GM18519 (cell line): ENCODE data around the gene AAR2.

Source experiments
- ATAC-seq: cut with Tn5 transposase; IDR thresholded peaks from one replicate; pipeline ENCODE4 v1.9.1; 2021; ENCODE audit warnings: mild to moderate bottlenecking, moderate library complexity; ENCODE audit not compliant: unreplicated experiment, low FRiP score

AAR2 gene

GRCh38 chr20:36217226-36217625 lies 19.1 kb upstream of the AAR2 start:
- no peak for ATAC-seq

GRCh38 chr20:36218380-36219064 lies 17.8 kb upstream of the AAR2 start:
- no peak for ATAC-seq

GRCh38 chr20:36219671-36220220 lies 16.5 kb upstream of the AAR2 start:
- ATAC-seq, result no peak

- ATAC-seq, result no peak
Measured at GRCh38 chr20:36225666-36226065, 10.6 kb upstream of the AAR2 start.

- no peak for ATAC-seq
Measured at GRCh38 chr20:36228770-36229169, 7.5 kb upstream of the AAR2 start.

GRCh38 chr20:36230019-36230418 lies 6.3 kb upstream of the AAR2 start:
- ATAC-seq, result no peak

- ATAC-seq, result no peak
Measured at GRCh38 chr20:36231331-36231730, 4.9 kb upstream of the AAR2 start.

GRCh38 chr20:36234771-36235320 lies 1.4 kb upstream of the AAR2 start:
- no peak for ATAC-seq

GRCh38 chr20:36236786-36237121 lies 476 bp downstream of the AAR2 start:
- ATAC-seq, result no peak

- no peak for ATAC-seq
Measured at GRCh38 chr20:36237477-36237876, 1.2 kb downstream of the AAR2 start.

GRCh38 chr20:36238153-36238552 lies 1.9 kb downstream of the AAR2 start:
- no peak for ATAC-seq

GRCh38 chr20:36238760-36239159 lies 2.5 kb downstream of the AAR2 start:
- ATAC-seq, result no peak

- ATAC-seq, result no peak
Measured at GRCh38 chr20:36240076-36240475, 3.8 kb downstream of the AAR2 start.

GRCh38 chr20:36241678-36242077 lies 5.4 kb downstream of the AAR2 start:
- no peak for ATAC-seq

GRCh38 chr20:36243726-36244125 lies 7.4 kb downstream of the AAR2 start:
- no peak for ATAC-seq

- no peak for ATAC-seq
Measured at GRCh38 chr20:36246401-36246800, 10.1 kb downstream of the AAR2 start.

GRCh38 chr20:36248836-36249235 lies 12.6 kb downstream of the AAR2 start:
- ATAC-seq, result no peak

- ATAC-seq, result no peak
Measured at GRCh38 chr20:36249450-36249849, 13.2 kb downstream of the AAR2 start.

- no peak for ATAC-seq
Measured at GRCh38 chr20:36251426-36251825, 15.1 kb downstream of the AAR2 start.

- no peak for ATAC-seq
Measured at GRCh38 chr20:36252511-36252910, 16.2 kb downstream of the AAR2 start.

GRCh38 chr20:36253036-36253435 lies 16.8 kb downstream of the AAR2 start:
- no peak for ATAC-seq

- ATAC-seq, result no peak
Measured at GRCh38 chr20:36254076-36254475, 17.8 kb downstream of the AAR2 start.
